Testis (tissue), 3 donors: ENCODE measurements around the gene COL4A1. TPM values are rescaled to one million over a fixed set of nuclear protein-coding genes. Genes with fewer than 3 reads are reported as not detected.

Source experiments
- DNase-seq: peaks from one replicate; pipeline ENCODE4 v3.0.0-alpha.2; 2019
- H3K27ac ChIP-seq, 2 donors: fragments of 200-600 bp; sonication (generic); one replicate each; pipeline ENCODE4 v1.5.1; 2019
- H3K27me3 ChIP-seq: fragments of 200-600 bp; sonication (generic); one replicate; pipeline ENCODE4 v1.5.1; 2019
- H3K36me3 ChIP-seq: fragments of 200-600 bp; sonication (generic); one replicate; pipeline ENCODE4 v1.5.1; 2017; ENCODE audit warnings: low read depth; ENCODE audit errors: missing control alignments
- H3K4me1 ChIP-seq: fragments of 200-600 bp; sonication (generic); one replicate; pipeline ENCODE4 v1.5.1; 2019
- H3K4me3 ChIP-seq, 2 donors: fragments of 200-600 bp; sonication (generic); one replicate each; pipeline ENCODE4 v1.5.1; 2017 to 2019
- H3K9me3 ChIP-seq: fragments of 200-600 bp; sonication (generic); one replicate; pipeline ENCODE4 v1.5.1; 2017
- POLR2A ChIP-seq: fragments of 450-650 bp; IDR thresholded peaks from one replicate; pipeline ENCODE4 v1.6.1; 2017; ENCODE audit warnings: antibody characterized with exemption, mild to moderate bottlenecking, moderate library complexity
- whole genome bisulfite sequencing, 2 donors: methylation state at CpG; one replicate each; pipeline ENCODE4 v1.1.5; 2018; 5-methylcytosine and 5-hydroxymethylcytosine counted together
- intact Hi-C: fragments of 100-400 bp; cut with DNase I; formaldehyde crosslinking; loops from one replicate; pipeline ENCODE4 v1.15.1; 2023; ENCODE audit warnings: low total_unique reads
- polyA plus RNA-seq: library from polyadenylated mRNA; stranded (reverse); fragments of 350-450 nt; fragmentation: Illumina TruSeq; extraction: RNeasy Lipid Tissue Mini Kit (QIAGEN cat#74804); gene quantifications from one replicate; pipeline ENCODE4 v1.2.3, GENCODE V29; 2014; ENCODE audit warnings: low read depth, low replicate concordance; ENCODE audit not compliant: insufficient read depth
- total RNA-seq, 2 donors: library from RNA; depleted of rRNA; stranded (reverse); fragments of >200 nt; gene quantifications; one replicate each; pipeline ENCODE4 v1.2.3, GENCODE V29; 2016
- TF ChIP-seq, protein P1 (sequence below), 3 experiments: fragments of 450-650 bp in 2 of 3; fragments of 200-600 bp in 1 of 3; sonication (generic) in 1 of 3; IDR thresholded peaks; one replicate each; pipeline ENCODE4 v1.5.1; 2016 to 2019; ENCODE audit warnings: antibody characterized with exemption in 3 of 3, mild to moderate bottlenecking in 2 of 3, moderate library complexity in 1 of 3

The COL4A1 gene
- total and polyA plus RNA-seq, 3 donors from 2014 or later, result 35.5 to 43.0 (median 39.0) TPM

DNA sequence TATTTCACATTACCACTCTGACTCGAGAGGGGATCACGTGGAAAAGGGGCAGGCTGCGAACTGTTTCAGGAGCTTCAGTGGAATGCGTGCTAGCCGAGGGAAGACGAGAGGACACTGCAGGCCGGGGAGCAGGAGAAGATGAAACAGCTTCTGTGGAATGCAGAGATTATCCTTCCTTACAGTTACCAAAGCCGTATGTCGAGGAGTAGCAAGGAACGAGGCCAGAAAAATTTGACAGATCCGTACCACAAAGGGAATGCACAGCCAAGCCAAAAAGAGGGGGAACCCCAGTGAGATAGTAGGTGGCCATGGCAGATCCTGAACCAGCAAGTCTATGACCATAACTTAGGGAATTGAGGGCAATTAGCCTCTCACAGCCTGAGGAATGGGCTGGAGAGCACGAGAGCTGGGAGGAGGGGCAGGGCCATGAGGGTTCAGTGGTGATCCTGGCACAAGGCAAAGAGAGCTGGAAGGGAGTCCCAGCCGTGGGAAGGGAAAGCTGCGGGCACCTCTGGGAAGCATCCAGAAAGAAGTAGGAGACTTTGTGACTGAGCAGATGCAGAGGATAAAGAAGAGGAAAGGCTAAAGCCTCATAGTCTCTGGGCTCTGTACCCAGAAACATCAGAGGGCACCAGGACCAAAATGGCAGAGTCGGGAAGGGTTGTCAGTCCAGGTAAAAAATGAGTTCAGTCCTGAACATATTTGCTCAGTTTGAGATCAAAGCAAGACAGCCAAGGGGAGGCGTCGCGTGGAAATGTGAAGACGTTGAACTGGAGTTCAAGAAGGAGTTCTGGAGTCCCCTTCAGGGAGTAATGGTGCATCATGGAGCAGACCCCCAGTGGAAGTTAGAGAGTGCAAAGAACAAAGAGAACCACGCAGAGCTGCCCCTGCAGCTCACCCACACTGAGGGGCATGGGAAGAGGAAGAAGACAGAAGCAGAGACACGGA is 5.1 kb downstream of the COL4A1 start:
- intact Hi-C loops, result no loop called here
- H3K36me3 ChIP-seq, result no peaks in the 10 kb centered on the region
- no peaks in the 10 kb centered on the region for H3K27me3 ChIP-seq
- H3K27ac ChIP-seq, result no peak overlapping the region
- WGBS, 2 donors, result 58 to 76% methylated on average over 21 of the region's 21 CpGs
- DNase-seq, result no peak
- no peak for TF ChIP-seq POLR2A
- TF ChIP-seq, protein P1, sequence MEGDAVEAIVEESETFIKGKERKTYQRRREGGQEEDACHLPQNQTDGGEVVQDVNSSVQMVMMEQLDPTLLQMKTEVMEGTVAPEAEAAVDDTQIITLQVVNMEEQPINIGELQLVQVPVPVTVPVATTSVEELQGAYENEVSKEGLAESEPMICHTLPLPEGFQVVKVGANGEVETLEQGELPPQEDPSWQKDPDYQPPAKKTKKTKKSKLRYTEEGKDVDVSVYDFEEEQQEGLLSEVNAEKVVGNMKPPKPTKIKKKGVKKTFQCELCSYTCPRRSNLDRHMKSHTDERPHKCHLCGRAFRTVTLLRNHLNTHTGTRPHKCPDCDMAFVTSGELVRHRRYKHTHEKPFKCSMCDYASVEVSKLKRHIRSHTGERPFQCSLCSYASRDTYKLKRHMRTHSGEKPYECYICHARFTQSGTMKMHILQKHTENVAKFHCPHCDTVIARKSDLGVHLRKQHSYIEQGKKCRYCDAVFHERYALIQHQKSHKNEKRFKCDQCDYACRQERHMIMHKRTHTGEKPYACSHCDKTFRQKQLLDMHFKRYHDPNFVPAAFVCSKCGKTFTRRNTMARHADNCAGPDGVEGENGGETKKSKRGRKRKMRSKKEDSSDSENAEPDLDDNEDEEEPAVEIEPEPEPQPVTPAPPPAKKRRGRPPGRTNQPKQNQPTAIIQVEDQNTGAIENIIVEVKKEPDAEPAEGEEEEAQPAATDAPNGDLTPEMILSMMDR (IDR thresholded peaks at IDR 0.05), result no peak
- no peaks in the 10 kb centered on the region for H3K9me3 ChIP-seq
- H3K4me3 ChIP-seq, result no peak overlapping the region
- no peaks in the 10 kb centered on the region for H3K4me1 ChIP-seq

- H3K4me3 ChIP-seq, result no peak overlapping the region
Observed at GRCh38 chr13:110301083-110301482, 5.9 kb downstream of the COL4A1 start.

GRCh38 chr13:110300090-110300815 is 6.7 kb downstream of the COL4A1 start:
- WGBS, 2 donors, result 73 to 78% methylated on average over 3 of the region's 3 CpGs
- Histone ChIP-seq H3K9me3 (no peaks in the 10 kb centered on the region), H3K27ac (no peak overlapping the region), H3K4me1 (no peaks in the 10 kb centered on the region), H3K27me3 (no peaks in the 10 kb centered on the region), H3K4me3 (no peak overlapping the region), H3K36me3 (no peaks in the 10 kb centered on the region)
- DNase-seq, result no peak
- TF ChIP-seq POLR2A, result no peak
- TF ChIP-seq, protein P1 (IDR thresholded peaks at IDR 0.05), result no peak
- intact Hi-C loops, result no loop called here

More at GRCh38 chr13:110301083-110301482, 5.9 kb downstream of the COL4A1 start:
- intact Hi-C loops, result no loop called here
- TF ChIP-seq, protein P1 (IDR thresholded peaks at IDR 0.05), result no peak
- Histone ChIP-seq H3K9me3 (no peaks in the 10 kb centered on the region), H3K36me3 (no peaks in the 10 kb centered on the region), H3K27me3 (no peaks in the 10 kb centered on the region), H3K27ac (no peak overlapping the region), H3K4me1 (no peaks in the 10 kb centered on the region)
- DNase-seq, result no peak
- WGBS, 2 donors, result 53 to 65% methylated on average over 5 of the region's 5 CpGs

- Histone ChIP-seq H3K27me3 (no peaks in the 10 kb centered on the region), H3K4me1 (no peaks in the 10 kb centered on the region)
- DNase-seq, result no peak
Observed at GRCh38 chr13:110299283-110299840, 7.6 kb downstream of the COL4A1 start.

More at GRCh38 chr13:110299283-110299840, 7.6 kb downstream of the COL4A1 start:
- intact Hi-C loops, result no loop called here
- no peaks in the 10 kb centered on the region for H3K9me3 ChIP-seq
- H3K4me3 ChIP-seq, result no peak overlapping the region
- peak overlapping the region in 1 of 2 donors; percentile 71 for H3K27ac ChIP-seq
- TF ChIP-seq POLR2A, result no peak
- TF ChIP-seq, protein P1 (IDR thresholded peaks at IDR 0.05), result no peak
- H3K36me3 ChIP-seq, result no peaks in the 10 kb centered on the region
- 59 to 69% methylated on average over 10 of the region's 10 CpGs for whole genome bisulfite sequencing, 2 donors
